IMR-90 (cell line): Measurements from ENCODE around the gene RABEP2. TPM values are rescaled to one million over a fixed set of nuclear protein-coding genes. Genes with fewer than 3 reads are reported as not detected.
"Not testable (repeated sequence)": the region's sequence is repeated elsewhere in the genome, so short reads cannot be mapped to it uniquely, and the experiment has no call there.

Source experiments
- ATAC-seq: fragments of 200-7000 bp; cut with Tn5 transposase; 2 replicates; pipeline ENCODE4 v1.9.1; 2020; ENCODE audit warnings: low read depth, mild to moderate bottlenecking, moderate library complexity
- BruUV-seq: library from RNA; stranded (reverse); fragments of 400-500 nt; replicated peaks from 2 replicates; lab custom pipeline; 2021; lab: Mats Ljungman, UMichigan
- CTCF ChIA-PET: fragments of 300-600 bp; formaldehyde crosslinking; extraction: SDS; loops from one replicate; lab custom pipeline; 2021; ENCODE audit warnings: antibody characterized with exemption; lab: Yijun Ruan, JAX
- POLR2A ChIA-PET: fragments of 300-600 bp; sonication (Branson Sonifier 250); formaldehyde crosslinking; loops from one replicate; lab custom pipeline; 2022; ENCODE audit warnings: antibody characterized with exemption; ENCODE audit not compliant: unreplicated experiment; lab: Charles Lee
- DNase-seq: peaks from one replicate; pipeline ENCODE4 v3.0.0; 2013
- H2AFZ ChIP-seq: replicated peaks from 2 replicates; pipeline ENCODE3; 2013; ENCODE audit warnings: low read length, mild to moderate bottlenecking; ENCODE audit not compliant: poor library complexity
- H2AK5ac ChIP-seq: 2 replicates; pipeline ENCODE4 v1.6.1; 2013; ENCODE audit warnings: low read depth, low read length, inconsistent platforms
- H2AK9ac ChIP-seq: replicated peaks from 2 replicates; pipeline ENCODE3; 2013; ENCODE audit warnings: mild to moderate bottlenecking, low read depth, low read length, moderate library complexity; ENCODE audit not compliant: poor library complexity
- H2BK120ac ChIP-seq: 2 replicates; pipeline ENCODE4 v1.6.1; 2013; ENCODE audit warnings: low read depth, low read length, inconsistent platforms
- H2BK15ac ChIP-seq: 3 replicates; pipeline ENCODE4 v1.6.1; 2013; ENCODE audit warnings: low read depth, low read length, inconsistent platforms
- H2BK20ac ChIP-seq: 2 replicates; pipeline ENCODE4 v1.6.1; 2013; ENCODE audit warnings: low read depth, mild to moderate bottlenecking, inconsistent platforms, low read length, moderate library complexity
- H2BK5ac ChIP-seq: 2 replicates; pipeline ENCODE4 v1.6.1; 2013; ENCODE audit warnings: mild to moderate bottlenecking, low read depth, low read length, inconsistent platforms; ENCODE audit not compliant: poor library complexity, severe bottlenecking
- H3K14ac ChIP-seq: replicated peaks from 2 replicates; pipeline ENCODE4 v1.6.1; 2013; ENCODE audit warnings: low read depth, low read length, inconsistent platforms
- H3K18ac ChIP-seq: 2 replicates; pipeline ENCODE4 v1.6.1; 2013; ENCODE audit warnings: low read depth, low read length, control low read depth
- H3K23ac ChIP-seq: 2 replicates; pipeline ENCODE4 v1.6.1; 2013; ENCODE audit warnings: low read depth, low read length, inconsistent platforms
- H3K27ac ChIP-seq: 2 replicates; pipeline ENCODE4 v1.5.1; 2013; ENCODE audit warnings: mild to moderate bottlenecking, control low read depth, low read length; ENCODE audit not compliant: insufficient read depth
- H3K27me3 ChIP-seq: 2 replicates; pipeline ENCODE4 v1.6.1; 2013; ENCODE audit warnings: low read length; ENCODE audit not compliant: control insufficient read depth, insufficient read depth
- H3K36me3 ChIP-seq: 2 replicates; pipeline ENCODE4 v1.6.1; 2013; ENCODE audit warnings: low read length, mixed read lengths; ENCODE audit not compliant: control insufficient read depth, insufficient read depth
- H3K4ac ChIP-seq: 2 replicates; pipeline ENCODE4 v1.6.1; 2013; ENCODE audit warnings: low read depth, low read length, inconsistent platforms
- H3K4me1 ChIP-seq: 2 replicates; pipeline ENCODE4 v1.6.1; 2013; ENCODE audit warnings: low read length, mixed read lengths; ENCODE audit not compliant: control insufficient read depth, insufficient read depth
- H3K4me2 ChIP-seq: 2 replicates; pipeline ENCODE4 v1.6.1; 2013; ENCODE audit warnings: low read depth, mild to moderate bottlenecking, control low read depth, low read length, moderate library complexity
- H3K4me3 ChIP-seq: 2 replicates; pipeline ENCODE4 v1.5.1; 2013; ENCODE audit warnings: low read depth, mild to moderate bottlenecking, control low read depth, low read length, moderate library complexity; ENCODE audit not compliant: insufficient read depth
- H3K56ac ChIP-seq: 2 replicates; pipeline ENCODE4 v1.6.1; 2013; ENCODE audit warnings: low read length, inconsistent platforms; ENCODE audit not compliant: insufficient read depth; ENCODE audit errors: extremely low read depth
- H3K79me1 ChIP-seq, 2 experiments: 2 replicates each; pipeline ENCODE4 v1.6.1; 2013; ENCODE audit warnings: low read length in 2 of 2, inconsistent platforms in 1 of 2, low read depth in 1 of 2
- H3K9ac ChIP-seq: 2 replicates; pipeline ENCODE4 v1.6.1; 2013; ENCODE audit warnings: low read depth, low read length, control low read depth
- H3K9me1 ChIP-seq: 2 replicates; pipeline ENCODE4 v1.6.1; 2013; ENCODE audit warnings: low read length, inconsistent platforms; ENCODE audit not compliant: insufficient read depth
- H3K9me3 ChIP-seq: 2 replicates; pipeline ENCODE4 v1.6.1; 2013; ENCODE audit warnings: low read length; ENCODE audit not compliant: control insufficient read depth, insufficient read depth
- H4K20me1 ChIP-seq: 2 replicates; pipeline ENCODE4 v1.6.1; 2013; ENCODE audit warnings: low read length, inconsistent platforms; ENCODE audit not compliant: insufficient read depth
- H4K5ac ChIP-seq: 2 replicates; pipeline ENCODE4 v1.6.1; 2013; ENCODE audit warnings: mild to moderate bottlenecking, low read depth, low read length, control low read depth
- H4K8ac ChIP-seq, 2 experiments: 2 replicates each; pipeline ENCODE4 v1.6.1; 2013; ENCODE audit warnings: low read depth in 2 of 2, low read length in 2 of 2, control low read depth in 1 of 2, inconsistent platforms in 1 of 2
- H4K91ac ChIP-seq: 2 replicates; pipeline ENCODE4 v1.6.1; 2013; ENCODE audit warnings: low read depth, low read length, inconsistent platforms; ENCODE audit not compliant: insufficient read depth
- CEBPB ChIP-seq: IDR thresholded peaks from 2 replicates; pipeline ENCODE4 v1.6.1; 2012; ENCODE audit warnings: low read depth, low read length, improper control_type of control experiment
- CHD1 ChIP-seq: IDR thresholded peaks from 2 replicates; pipeline ENCODE4 v1.6.1; 2012; ENCODE audit warnings: low read depth, low read length, improper control_type of control experiment
- WGBS, 2 experiments: methylation state at CpG; one replicate each; pipeline versions ENCODE4 v1.1.5 to v1.1.7; 2013; ENCODE audit warnings: missing lambda C conversion rate in 2 of 2; ENCODE audit not compliant: insufficient read length in 1 of 2; ENCODE audit errors: extremely low coverage in 2 of 2; 5-methylcytosine and 5-hydroxymethylcytosine counted together
- dilution Hi-C: fragments of 300-500 bp; cut with HindIII; formaldehyde crosslinking; loops from one replicate; pipeline ENCODE4 v1.14.3; 2018; ENCODE audit warnings: low sequenced_read_pairs; ENCODE audit not compliant: unreplicated experiment
- in situ Hi-C: fragments of 300-500 bp; cut with MboI; formaldehyde crosslinking; loops from 3 replicates; pipeline ENCODE4 v1.14.3; 2019; ENCODE audit warnings: low sequenced_read_pairs, inconsistent platforms, mixed read lengths
- intact Hi-C: fragments of 100-400 bp; cut with micrococcal nuclease; formaldehyde crosslinking; loops from 2 replicates; pipeline ENCODE4 v1.10.0; 2022
- polyA plus RNA-seq, 3 experiments: library from polyadenylated mRNA; depleted of rRNA; stranded (reverse); fragments of >200 nt; gene quantifications; 2 replicates each; pipeline ENCODE4 v1.2.3, GENCODE V29; 2012; ENCODE audit warnings: low replicate concordance in 1 of 3
- total RNA-seq: library from RNA; depleted of rRNA; stranded (reverse); fragments of >200 nt; gene quantifications from 2 replicates; pipeline ENCODE4 v1.2.3, GENCODE V29; 2012

RABEP2 gene
- total and polyA plus RNA-seq, 2 of the 4 experiments (the other 2 are of a cell fraction): 12.2 to 20.0 TPM

DNA sequence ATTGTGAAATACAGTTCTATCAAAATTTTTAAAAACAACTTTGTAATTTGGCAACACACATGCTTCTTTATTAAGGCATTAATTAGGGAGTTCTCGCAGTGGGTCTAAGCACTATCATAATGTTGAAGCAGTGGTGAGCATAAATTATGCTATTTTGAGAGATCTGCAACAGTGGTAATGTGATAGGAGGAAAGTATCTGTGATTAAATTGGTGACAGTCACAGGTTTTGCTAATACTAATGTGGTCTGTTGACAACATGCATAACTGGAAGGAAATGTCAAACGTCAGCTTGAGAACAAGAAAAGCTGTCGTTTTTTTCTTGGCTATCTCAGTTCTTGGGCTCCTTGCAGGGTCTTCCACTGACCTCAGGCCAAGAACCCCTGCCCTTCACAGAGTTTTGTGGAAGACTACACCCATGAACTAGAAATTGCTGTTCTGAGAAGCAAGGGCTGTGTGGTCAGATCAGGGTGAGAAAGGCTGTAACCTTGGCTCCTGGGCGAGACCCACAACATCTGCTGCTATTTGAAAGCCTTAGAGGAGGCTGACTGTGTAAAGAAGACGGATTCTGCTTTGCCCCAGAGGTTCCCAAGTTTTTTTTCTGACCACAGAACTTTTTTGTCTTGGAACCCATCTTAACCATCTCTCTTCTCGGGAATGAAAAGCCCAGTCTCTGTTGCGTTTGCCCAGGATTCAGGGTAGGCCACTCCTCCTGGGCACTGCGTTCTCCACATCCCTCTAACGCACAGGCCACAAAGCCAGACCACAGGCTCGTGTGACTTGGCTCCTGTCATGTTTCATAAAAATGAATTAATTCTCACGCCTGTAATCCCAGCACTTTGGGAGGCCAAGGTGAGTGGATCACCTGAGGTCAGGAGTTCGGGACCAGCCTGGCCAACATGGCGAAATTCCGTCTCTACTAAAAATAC, 32.8 kb downstream of the RABEP2 start:
- no peak overlapping the region for H3K56ac ChIP-seq
- in situ Hi-C loops: no loop called here
- H3K18ac ChIP-seq: no peak overlapping the region
- H4K91ac ChIP-seq: no peak overlapping the region
- H3K4ac ChIP-seq: no peak overlapping the region
- H2AK9ac ChIP-seq: no peak overlapping the region
- H2BK20ac ChIP-seq: no peak overlapping the region
- no peaks in the 10 kb centered on the region for H3K79me1 ChIP-seq
- ATAC-seq: no peak
- no peak overlapping the region for H2BK120ac ChIP-seq
- no peak overlapping the region for H3K14ac ChIP-seq
- no peak overlapping the region for H2AK5ac ChIP-seq
- intact Hi-C loops: no loop called here
- ChIA-PET CTCF (no interaction called here), POLR2A (no interaction called here)
- no peak overlapping the region for H3K9ac ChIP-seq
- no peaks in the 10 kb centered on the region for H3K9me1 ChIP-seq
- no peak overlapping the region for H3K4me2 ChIP-seq
- H3K27me3 ChIP-seq: no peaks in the 10 kb centered on the region
- no peaks in the 10 kb centered on the region for H4K20me1 ChIP-seq
- TF ChIP-seq CHD1: no peak
- 0 out of 2 replicates have a peak, but pooled peaks have one; percentile 13 for TF ChIP-seq CEBPB
- dilution Hi-C loops: no loop called here
- H4K5ac ChIP-seq: no peak overlapping the region
- H2BK5ac ChIP-seq: no peak overlapping the region
- H4K8ac ChIP-seq: no peak overlapping the region
- no peak overlapping the region for H2AFZ ChIP-seq
- BruUV-seq: no TSS peak
- H3K27ac ChIP-seq: no peak overlapping the region
- WGBS, 2 experiments: 70% methylated on average over 7 of the region's 14 CpGs; no CpG with 5 or more reads in 1 of the 2 experiments
- H2BK15ac ChIP-seq: no peak overlapping the region
- H3K9me3 ChIP-seq: no peaks in the 10 kb centered on the region
- no peaks in the 10 kb centered on the region for H3K36me3 ChIP-seq
- no peak overlapping the region for H3K4me3 ChIP-seq
- no peaks in the 10 kb centered on the region for H3K4me1 ChIP-seq
- no peak overlapping the region for H3K23ac ChIP-seq
- DNase-seq: no peak

DNA sequence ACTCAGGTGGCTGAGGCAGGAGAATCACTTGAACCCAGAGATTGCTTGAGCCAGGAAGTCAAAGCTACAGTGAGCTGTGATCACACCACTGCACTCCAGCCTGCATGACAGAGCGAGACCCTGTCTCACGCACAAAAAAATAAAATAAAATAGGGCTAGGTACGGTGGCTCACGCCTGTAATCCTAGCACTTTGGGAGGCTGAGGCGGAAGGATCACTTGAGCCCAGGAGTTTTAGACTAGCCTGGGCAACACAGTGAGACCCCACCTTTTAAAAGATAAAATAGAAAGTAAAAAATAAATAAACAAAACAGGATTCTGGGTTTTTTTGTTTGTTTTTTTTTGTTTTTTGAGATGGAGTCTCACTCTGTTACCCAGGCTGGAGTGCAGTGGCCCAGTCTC, 34.7 kb downstream of the RABEP2 start:
- H2BK20ac ChIP-seq, DNase-seq, BruUV-seq, ATAC-seq, in situ Hi-C loops, intact Hi-C loops, POLR2A ChIA-PET, H2BK15ac ChIP-seq, H2AK9ac ChIP-seq, H3K9ac ChIP-seq, H2AFZ ChIP-seq, dilution Hi-C loops, H3K23ac ChIP-seq, H3K36me3 ChIP-seq, H3K4me2 ChIP-seq, H3K9me1 ChIP-seq, H3K18ac ChIP-seq, H2BK5ac ChIP-seq, H4K20me1 ChIP-seq, H3K79me1 ChIP-seq, H3K4me1 ChIP-seq, H3K14ac ChIP-seq, H2BK120ac ChIP-seq, H4K8ac ChIP-seq, H4K91ac ChIP-seq, H3K4ac ChIP-seq, H2AK5ac ChIP-seq, H3K27me3 ChIP-seq, CTCF ChIA-PET, H3K27ac ChIP-seq, H3K4me3 ChIP-seq, H3K56ac ChIP-seq, H3K9me3 ChIP-seq, H4K5ac ChIP-seq: not testable (repeated sequence)
- no CpG with 5 or more reads among the region's 5 CpGs for WGBS, 2 experiments
